ENCODE results near the gene C2CD3.
"Not testable (repeated sequence)": the region's sequence is repeated elsewhere in the genome, so short reads cannot be mapped to it uniquely, and the experiment has no call there.

DNA sequence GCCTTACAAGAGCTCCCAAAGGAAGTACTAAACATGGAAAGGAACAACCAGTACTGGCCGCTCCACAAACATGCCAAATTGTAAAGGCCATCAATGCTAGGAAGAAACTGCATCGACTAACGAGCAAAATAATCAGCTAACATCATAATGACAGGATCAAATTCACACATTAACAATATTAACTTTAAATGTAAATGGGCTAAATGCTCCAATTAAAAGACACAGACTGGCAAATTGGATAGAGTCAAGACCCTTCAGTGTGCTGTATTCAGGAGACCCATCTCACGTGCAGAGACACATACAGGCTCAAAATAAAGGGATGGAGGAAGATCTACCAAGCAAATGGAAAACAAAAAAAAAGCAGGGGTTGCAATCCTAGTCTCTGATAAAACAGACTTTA lies 109.2 kb downstream of the C2CD3 start:
- TF ChIP-seq, protein P1, sequence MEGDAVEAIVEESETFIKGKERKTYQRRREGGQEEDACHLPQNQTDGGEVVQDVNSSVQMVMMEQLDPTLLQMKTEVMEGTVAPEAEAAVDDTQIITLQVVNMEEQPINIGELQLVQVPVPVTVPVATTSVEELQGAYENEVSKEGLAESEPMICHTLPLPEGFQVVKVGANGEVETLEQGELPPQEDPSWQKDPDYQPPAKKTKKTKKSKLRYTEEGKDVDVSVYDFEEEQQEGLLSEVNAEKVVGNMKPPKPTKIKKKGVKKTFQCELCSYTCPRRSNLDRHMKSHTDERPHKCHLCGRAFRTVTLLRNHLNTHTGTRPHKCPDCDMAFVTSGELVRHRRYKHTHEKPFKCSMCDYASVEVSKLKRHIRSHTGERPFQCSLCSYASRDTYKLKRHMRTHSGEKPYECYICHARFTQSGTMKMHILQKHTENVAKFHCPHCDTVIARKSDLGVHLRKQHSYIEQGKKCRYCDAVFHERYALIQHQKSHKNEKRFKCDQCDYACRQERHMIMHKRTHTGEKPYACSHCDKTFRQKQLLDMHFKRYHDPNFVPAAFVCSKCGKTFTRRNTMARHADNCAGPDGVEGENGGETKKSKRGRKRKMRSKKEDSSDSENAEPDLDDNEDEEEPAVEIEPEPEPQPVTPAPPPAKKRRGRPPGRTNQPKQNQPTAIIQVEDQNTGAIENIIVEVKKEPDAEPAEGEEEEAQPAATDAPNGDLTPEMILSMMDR (IDR thresholded peaks at IDR 0.05; ENCODE audit: insufficient read depth, low read length): not testable (repeated sequence)
- not testable (repeated sequence) for TF ChIP-seq POLR2AphosphoS5 (IDR thresholded peaks at IDR 0.05; ENCODE audit: low read depth)

Measured in HL-60 (cell line).